HepG2 (cell line): Measurements from ENCODE around the gene TCL1A. TPM values are rescaled to one million over a fixed set of nuclear protein-coding genes. Genes with fewer than 3 reads are reported as not detected.

Source experiments
- ATAC-seq: fragments of 200-7000 bp; cut with Tn5 transposase; 3 replicates; pipeline ENCODE4 v1.9.1; 2020; ENCODE audit warnings: mild to moderate bottlenecking, moderate library complexity
- BruUV-seq: library from RNA; stranded (reverse); fragments of 400-500 nt; replicated peaks from 2 replicates; lab custom pipeline; 2021; lab: Mats Ljungman, UMichigan
- CTCF ChIA-PET: fragments of 300-600 bp; formaldehyde crosslinking; extraction: SDS; loops from one replicate; lab custom pipeline; 2021; ENCODE audit warnings: low total read pairs, inconsistent platforms, low intra/inter-chr PET ratio; lab: Yijun Ruan, JAX
- POLR2A ChIA-PET: fragments of 350-600 bp; sonication (Branson Sonifier 250); formaldehyde crosslinking; loops from one replicate; lab custom pipeline; 2020; ENCODE audit warnings: antibody characterized with exemption, inconsistent platforms; lab: Yijun Ruan, JAX
- DNase-seq: peaks from one replicate; pipeline ENCODE4 v3.0.0-alpha.2; 2015; ENCODE audit warnings: low spot score
- FAIRE-seq: peaks from 3 replicates; lab custom pipeline; 2011; peaks lifted over from hg19 to GRCh38; lab: Jason Lieb, UNC
- H2AFZ ChIP-seq: one replicate; pipeline ENCODE4 v1.6.1; 2011; ENCODE audit warnings: low read length, inconsistent platforms
- H3K27ac ChIP-seq: fragments of 300-600 bp; 3 replicates; pipeline ENCODE4 v1.8.0; 2011; ENCODE audit warnings: mixed run types, mild to moderate bottlenecking, mixed read lengths, low read length, inconsistent platforms; ENCODE audit not compliant: insufficient read depth; ENCODE audit errors: extremely low read length
- H3K27me3 ChIP-seq, 2 experiments: fragments of 200-600 bp in 1 of 2; 2 replicates in 1 of 2; 3 replicates in 1 of 2; pipeline versions ENCODE4 v1.6.0 to v1.8.0; 2011; ENCODE audit warnings: low read length in 2 of 2, mild to moderate bottlenecking in 2 of 2, moderate library complexity in 2 of 2, inconsistent platforms in 1 of 2; ENCODE audit not compliant: insufficient read depth in 2 of 2, control insufficient read depth in 1 of 2
- H3K36me3 ChIP-seq, 2 experiments: fragments of 200-600 bp in 1 of 2; replicated peaks in 1 of 2; 2 replicates in 1 of 2; 3 replicates in 1 of 2; pipeline versions ENCODE4 v1.5.1 to v1.8.0; 2011; ENCODE audit warnings: low read length in 2 of 2, inconsistent platforms in 1 of 2; ENCODE audit not compliant: insufficient read depth in 2 of 2, control insufficient read depth in 1 of 2
- H3K4me1 ChIP-seq: 2 replicates; pipeline ENCODE4 v1.5.1; 2012; ENCODE audit warnings: low read length, inconsistent platforms; ENCODE audit not compliant: insufficient read depth
- H3K4me2 ChIP-seq: 2 replicates; pipeline ENCODE4 v1.6.0; 2011; ENCODE audit warnings: low read depth, low read length, inconsistent platforms
- H3K4me3 ChIP-seq, 3 experiments: fragments of 200-600 bp in 1 of 3; sonication (generic), shearing (Covaris generic) in 1 of 3; replicated peaks in 1 of 3; 2 replicates each; pipeline ENCODE4 v1.5.1; 2011 to 2016; ENCODE audit warnings: low read length in 3 of 3, inconsistent platforms in 2 of 3, low read depth in 2 of 3, mild to moderate bottlenecking in 2 of 3, control low read depth in 1 of 3, mixed read lengths in 1 of 3; ENCODE audit not compliant: insufficient read depth in 1 of 3
- H3K79me2 ChIP-seq: one replicate; pipeline ENCODE4 v1.6.1; 2011; ENCODE audit warnings: low read length, inconsistent platforms; ENCODE audit not compliant: insufficient read depth
- H3K9ac ChIP-seq: 2 replicates; pipeline ENCODE4 v1.6.0; 2011; ENCODE audit warnings: mild to moderate bottlenecking, low read depth, low read length, inconsistent platforms; ENCODE audit not compliant: insufficient read depth
- H3K9me3 ChIP-seq: 2 replicates; pipeline ENCODE4 v1.5.1; 2012; ENCODE audit warnings: mild to moderate bottlenecking, low read length
- H4K20me1 ChIP-seq: 2 replicates; pipeline ENCODE4 v1.6.0; 2011; ENCODE audit warnings: inconsistent platforms, mild to moderate bottlenecking, low read length, moderate library complexity; ENCODE audit not compliant: insufficient read depth
- ATM ChIP-seq: fragments of 450-650 bp; IDR thresholded peaks from 2 replicates; pipeline ENCODE4 v1.7.1; 2017; ENCODE audit warnings: mild to moderate bottlenecking, borderline replicate concordance
- BORCS8-MEF2B ChIP-seq: sonication (generic); formaldehyde crosslinking; IDR thresholded peaks from 2 replicates; pipeline ENCODE4 v1.8.0; 2022; ENCODE audit warnings: mild to moderate bottlenecking, missing genetic modification reagents
- MAF1 ChIP-seq: sonication (generic); formaldehyde crosslinking; IDR thresholded peaks from 2 replicates; pipeline ENCODE4 v1.5.0; 2020; ENCODE audit warnings: missing genetic modification reagents, borderline replicate concordance
- MIXL1 ChIP-seq: IDR thresholded peaks from 2 replicates; pipeline ENCODE4 v1.6.1; 2016
- MTA3 ChIP-seq: sonication (generic); formaldehyde crosslinking; IDR thresholded peaks from 2 replicates; pipeline ENCODE4 v1.4.0; 2020; ENCODE audit warnings: missing genetic modification reagents
- NCOA5 ChIP-seq: sonication (generic); formaldehyde crosslinking; IDR thresholded peaks from 2 replicates; pipeline ENCODE4 v1.4.0; 2020; ENCODE audit warnings: missing genetic modification reagents
- SP140L ChIP-seq: sonication (generic); formaldehyde crosslinking; IDR thresholded peaks from 2 replicates; pipeline ENCODE4 v1.4.0; 2020; ENCODE audit warnings: missing genetic modification reagents, borderline replicate concordance
- ZBTB7A ChIP-seq: sonication (generic); formaldehyde crosslinking; IDR thresholded peaks from 2 replicates; pipeline ENCODE4 v1.8.0; 2022; ENCODE audit warnings: mild to moderate bottlenecking, missing genetic modification reagents
- ZFP36L2 ChIP-seq: sonication (generic); formaldehyde crosslinking; IDR thresholded peaks from 2 replicates; pipeline ENCODE4 v1.4.0; 2020; ENCODE audit warnings: missing genetic modification reagents
- ZNF232 ChIP-seq: sonication (generic); formaldehyde crosslinking; IDR thresholded peaks from 2 replicates; pipeline ENCODE4 v1.4.0; 2020; ENCODE audit warnings: missing genetic modification reagents, borderline replicate concordance
- WGBS: methylation state at CpG from one replicate; pipeline ENCODE4 v1.1.6; 2017; ENCODE audit warnings: low lambda C conversion rate; 5-methylcytosine and 5-hydroxymethylcytosine counted together
- in situ Hi-C: cut with HindIII; loops from 2 replicates; pipeline ENCODE4 v1.10.0; 2017; ENCODE audit warnings: low pct_unique_long_range_greater_than_20kb; ENCODE audit not compliant: extremely low pct_ligation_motif_present
- intact Hi-C: fragments of 100-400 bp; cut with micrococcal nuclease; formaldehyde crosslinking; loops from one replicate; pipeline ENCODE4 v1.10.0; 2022; ENCODE audit not compliant: unreplicated experiment
- polyA plus RNA-seq, 8 experiments: library from polyadenylated mRNA; depleted of rRNA in 3 of 8; stranded (reverse) in 7 of 8; unstranded in 1 of 8; fragments of >200 nt; fragmentation: Illumina TruSeq in 4 of 8; extraction: Trizol in 4 of 8; gene quantifications; 2 replicates each; pipeline versions ENCODE4 v1.2.1 to v1.2.3, GENCODE V29; 2011 to 2016; ENCODE audit warnings: low read depth in 4 of 8, missing spikeins in 1 of 8, mixed read lengths in 1 of 8; ENCODE audit not compliant: insufficient read depth in 1 of 8
- total RNA-seq, 5 experiments: library from RNA; depleted of rRNA; stranded (reverse); fragments of >200 nt; fragmentation: Illumina TruSeq; extraction: Trizol; gene quantifications; 2 replicates each; pipeline ENCODE4 v1.2.3, GENCODE V29; 2016; ENCODE audit warnings: low read depth in 1 of 5
- TF ChIP-seq, protein P1 (sequence below): sonication (generic); formaldehyde crosslinking; IDR thresholded peaks from 2 replicates; pipeline ENCODE4 v1.5.0; 2020; ENCODE audit warnings: missing genetic modification reagents, mild to moderate bottlenecking, borderline replicate concordance
- TF ChIP-seq, protein P2 (sequence below): sonication (generic); formaldehyde crosslinking; IDR thresholded peaks from 2 replicates; pipeline ENCODE4 v1.4.0; 2020; ENCODE audit warnings: missing genetic modification reagents

TCL1A gene
- total and polyA plus RNA-seq, 2 of the 13 experiments (the other 11 are each of a cell fraction or from before 2014, with no cell fraction given): not detected

DNA sequence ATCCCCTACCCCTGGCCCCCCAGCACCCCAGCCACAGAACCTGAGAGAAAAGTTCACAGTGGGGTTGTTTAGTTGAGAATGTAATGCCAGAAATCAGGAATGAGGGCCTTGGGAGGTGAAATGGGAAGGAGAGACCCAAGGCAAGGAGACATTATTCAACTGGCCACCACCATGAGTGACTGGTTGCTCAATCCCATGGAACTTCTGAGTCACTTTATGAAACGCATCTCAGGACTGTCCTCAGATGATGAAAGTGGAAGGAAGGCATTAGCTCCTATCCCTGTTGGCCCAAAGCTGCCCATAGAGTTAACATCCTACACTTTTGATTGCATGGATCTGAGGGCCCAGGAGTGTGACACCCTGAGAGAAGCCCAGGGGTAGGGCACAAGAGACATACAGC, 25.4 kb upstream of the TCL1A start (continued):
- TF ChIP-seq, protein P1, sequence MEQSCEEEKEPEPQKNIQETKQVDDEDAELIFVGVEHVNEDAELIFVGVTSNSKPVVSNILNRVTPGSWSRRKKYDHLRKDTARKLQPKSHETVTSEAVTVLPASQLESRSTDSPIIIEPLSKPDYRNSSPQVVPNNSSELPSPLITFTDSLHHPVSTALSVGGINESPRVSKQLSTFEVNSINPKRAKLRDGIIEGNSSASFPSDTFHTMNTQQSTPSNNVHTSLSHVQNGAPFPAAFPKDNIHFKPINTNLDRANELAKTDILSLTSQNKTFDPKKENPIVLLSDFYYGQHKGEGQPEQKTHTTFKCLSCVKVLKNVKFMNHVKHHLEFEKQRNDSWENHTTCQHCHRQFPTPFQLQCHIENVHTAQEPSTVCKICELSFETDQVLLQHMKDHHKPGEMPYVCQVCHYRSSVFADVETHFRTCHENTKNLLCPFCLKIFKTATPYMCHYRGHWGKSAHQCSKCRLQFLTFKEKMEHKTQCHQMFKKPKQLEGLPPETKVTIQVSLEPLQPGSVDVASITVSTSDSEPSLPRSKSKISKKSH: no peak
- no peak for TF ChIP-seq MTA3 (CRISPR knock-in tag)
- no peak for TF ChIP-seq MAF1 (CRISPR knock-in tag)
- no peak for TF ChIP-seq SP140L (CRISPR knock-in tag)
- TF ChIP-seq MIXL1 (CRISPR knock-in tag): no peak
- TF ChIP-seq ATM: no peak
- no peak for TF ChIP-seq BORCS8-MEF2B (CRISPR knock-in tag)
- TF ChIP-seq, all 625 proteins: peak for 0

DNA sequence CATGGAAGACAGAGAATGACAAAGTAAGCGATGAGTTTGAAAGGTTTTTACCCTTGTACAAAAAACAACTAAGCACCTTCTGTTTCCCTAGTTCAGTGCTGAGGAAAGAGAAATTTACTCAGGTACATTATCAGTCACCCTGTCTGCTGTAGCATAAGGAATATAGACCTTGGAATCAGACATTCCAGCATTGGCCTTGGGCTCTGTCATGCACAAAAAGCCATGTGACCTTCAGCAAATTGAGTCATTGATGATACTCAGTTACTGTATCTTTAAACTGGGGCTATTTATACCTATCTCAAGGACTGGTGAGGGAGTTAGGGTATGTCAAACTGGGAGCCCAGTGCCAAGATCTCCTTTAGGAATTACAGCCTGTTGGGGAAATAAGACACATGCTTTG, 19.3 kb upstream of the TCL1A start:
- Histone ChIP-seq H3K4me2 (no peak overlapping the region), H3K4me1 (no peaks in the 10 kb centered on the region), H3K27me3 (peaks cover 0 to 2% of the 10 kb centered on the region in 2 experiments; a peak in 3 of 5 replicates), H4K20me1 (no peaks in the 10 kb centered on the region), H2AFZ (no peak overlapping the region), H3K36me3 (no peaks in the 10 kb centered on the region), H3K4me3 (no peak overlapping the region), H3K79me2 (no peaks in the 10 kb centered on the region), H3K27ac (no peak overlapping the region), H3K9me3 (no peaks in the 10 kb centered on the region), H3K9ac (no peak overlapping the region)
- 83% methylated on average over 1 of the region's 1 CpG for WGBS
- POLR2A ChIA-PET: no interaction called here
- CTCF ChIA-PET: no interaction called here
- in situ Hi-C loops: no loop called here
- ATAC-seq (no peak), DNase-seq (no peak), FAIRE-seq (no peak)
- BruUV-seq: no TSS peak
- intact Hi-C loops: loop anchor here (1.0 kb wide), 1 partner anchor 31 kb away; no protein-coding TSS in a partner anchor
- TF ChIP-seq NCOA5 (CRISPR knock-in tag) (no peak), ZBTB7A (CRISPR knock-in tag) (no peak), ZNF232 (CRISPR knock-in tag) (no peak), ZFP36L2 (no peak)
- TF ChIP-seq, protein P2, sequence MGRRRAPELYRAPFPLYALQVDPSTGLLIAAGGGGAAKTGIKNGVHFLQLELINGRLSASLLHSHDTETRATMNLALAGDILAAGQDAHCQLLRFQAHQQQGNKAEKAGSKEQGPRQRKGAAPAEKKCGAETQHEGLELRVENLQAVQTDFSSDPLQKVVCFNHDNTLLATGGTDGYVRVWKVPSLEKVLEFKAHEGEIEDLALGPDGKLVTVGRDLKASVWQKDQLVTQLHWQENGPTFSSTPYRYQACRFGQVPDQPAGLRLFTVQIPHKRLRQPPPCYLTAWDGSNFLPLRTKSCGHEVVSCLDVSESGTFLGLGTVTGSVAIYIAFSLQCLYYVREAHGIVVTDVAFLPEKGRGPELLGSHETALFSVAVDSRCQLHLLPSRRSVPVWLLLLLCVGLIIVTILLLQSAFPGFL (CRISPR knock-in tag): no peak
